HepG2 (cell line): ENCODE measurements around the gene ZNF442. TPM values are rescaled to one million over a fixed set of nuclear protein-coding genes. Genes with fewer than 3 reads are reported as not detected.
A peak's percentile ranks its signal among the peaks of the same experiment; 100 is the strongest.

Experiments used
- ATF4 ChIP-seq, 2 experiments: fragments of 450-650 bp in 1 of 2; sonication (generic) in 1 of 2; formaldehyde crosslinking; IDR thresholded peaks; 2 replicates each; pipeline versions ENCODE4 v1.5.0 to v1.8.0; 2020 to 2022; ENCODE audit warnings: mild to moderate bottlenecking in 1 of 2, missing genetic modification reagents in 1 of 2
- BHLHE40 ChIP-seq: IDR thresholded peaks from 2 replicates; pipeline ENCODE4 v1.6.1; 2011; ENCODE audit warnings: low read length, improper control_type of control experiment
- ELF4 ChIP-seq: sonication (generic); formaldehyde crosslinking; IDR thresholded peaks from 2 replicates; pipeline ENCODE4 v1.5.0; 2020; ENCODE audit warnings: missing genetic modification reagents, mild to moderate bottlenecking, moderate library complexity, borderline replicate concordance
- ERF ChIP-seq: IDR thresholded peaks from 2 replicates; pipeline ENCODE4 v1.6.1; 2018; ENCODE audit warnings: missing biosample characterization, missing genetic modification reagents
- HHEX ChIP-seq: IDR thresholded peaks from 2 replicates; pipeline ENCODE4 v1.6.1; 2016; ENCODE audit warnings: control low read depth
- JUND ChIP-seq: sonication (generic); formaldehyde crosslinking; IDR thresholded peaks from 2 replicates; pipeline ENCODE4 v1.8.0; 2022; ENCODE audit warnings: mild to moderate bottlenecking, missing genetic modification reagents
- MIER2 ChIP-seq: IDR thresholded peaks from 2 replicates; pipeline ENCODE4 v1.6.1; 2016; ENCODE audit warnings: missing biosample characterization, missing genetic modification reagents
- RELA ChIP-seq: sonication (generic); formaldehyde crosslinking; IDR thresholded peaks from 2 replicates; pipeline ENCODE4 v1.4.0; 2020; ENCODE audit warnings: missing genetic modification reagents
- SNAPC5 ChIP-seq: sonication (generic); formaldehyde crosslinking; IDR thresholded peaks from 2 replicates; pipeline ENCODE4 v1.8.1; 2023; ENCODE audit warnings: mild to moderate bottlenecking, missing genetic modification reagents, borderline replicate concordance
- SPEN ChIP-seq: sonication (generic); formaldehyde crosslinking; IDR thresholded peaks from 2 replicates; pipeline ENCODE4 v1.5.1; 2020; ENCODE audit warnings: low read depth, mild to moderate bottlenecking, missing genetic modification reagents
- TAF1 ChIP-seq: sonication (generic); formaldehyde crosslinking; IDR thresholded peaks from 2 replicates; pipeline ENCODE4 v1.4.0; 2020; ENCODE audit warnings: missing genetic modification reagents
- ZFP36L2 ChIP-seq: sonication (generic); formaldehyde crosslinking; IDR thresholded peaks from 2 replicates; pipeline ENCODE4 v1.4.0; 2020; ENCODE audit warnings: missing genetic modification reagents
- ZNF280D ChIP-seq: sonication (generic); formaldehyde crosslinking; IDR thresholded peaks from 2 replicates; pipeline ENCODE4 v1.5.1; 2020; ENCODE audit warnings: mild to moderate bottlenecking, missing genetic modification reagents
- polyA plus RNA-seq, 8 experiments: library from polyadenylated mRNA; depleted of rRNA in 3 of 8; stranded (reverse) in 7 of 8; unstranded in 1 of 8; fragments of >200 nt; fragmentation: Illumina TruSeq in 4 of 8; extraction: Trizol in 4 of 8; gene quantifications; 2 replicates each; pipeline versions ENCODE4 v1.2.1 to v1.2.3, GENCODE V29; 2011 to 2016; ENCODE audit warnings: low read depth in 4 of 8, missing spikeins in 1 of 8, mixed read lengths in 1 of 8; ENCODE audit not compliant: insufficient read depth in 1 of 8
- total RNA-seq, 5 experiments: library from RNA; depleted of rRNA; stranded (reverse); fragments of >200 nt; fragmentation: Illumina TruSeq; extraction: Trizol; gene quantifications; 2 replicates each; pipeline ENCODE4 v1.2.3, GENCODE V29; 2016; ENCODE audit warnings: low read depth in 1 of 5
- TF ChIP-seq, protein P1 (sequence below): IDR thresholded peaks from 2 replicates; pipeline ENCODE4 v1.6.1; 2018; ENCODE audit warnings: missing genetic modification reagents, mild to moderate bottlenecking, missing compliant biosample characterization
- TF ChIP-seq, protein P2 (sequence below): sonication (generic); formaldehyde crosslinking; IDR thresholded peaks from 2 replicates; pipeline ENCODE4 v1.9.0; 2022; ENCODE audit warnings: missing genetic modification reagents, mild to moderate bottlenecking, borderline replicate concordance
- TF ChIP-seq, protein P3 (sequence below): sonication (generic); formaldehyde crosslinking; IDR thresholded peaks from 2 replicates; pipeline ENCODE4 v1.5.0; 2020; ENCODE audit warnings: mild to moderate bottlenecking, missing genetic modification reagents, borderline replicate concordance

The ZNF442 gene
- total and polyA plus RNA-seq, 2 of the 13 experiments (the other 11 are each of a cell fraction or from before 2014, with no cell fraction given) = 1.0 to 6.0 TPM

DNA sequence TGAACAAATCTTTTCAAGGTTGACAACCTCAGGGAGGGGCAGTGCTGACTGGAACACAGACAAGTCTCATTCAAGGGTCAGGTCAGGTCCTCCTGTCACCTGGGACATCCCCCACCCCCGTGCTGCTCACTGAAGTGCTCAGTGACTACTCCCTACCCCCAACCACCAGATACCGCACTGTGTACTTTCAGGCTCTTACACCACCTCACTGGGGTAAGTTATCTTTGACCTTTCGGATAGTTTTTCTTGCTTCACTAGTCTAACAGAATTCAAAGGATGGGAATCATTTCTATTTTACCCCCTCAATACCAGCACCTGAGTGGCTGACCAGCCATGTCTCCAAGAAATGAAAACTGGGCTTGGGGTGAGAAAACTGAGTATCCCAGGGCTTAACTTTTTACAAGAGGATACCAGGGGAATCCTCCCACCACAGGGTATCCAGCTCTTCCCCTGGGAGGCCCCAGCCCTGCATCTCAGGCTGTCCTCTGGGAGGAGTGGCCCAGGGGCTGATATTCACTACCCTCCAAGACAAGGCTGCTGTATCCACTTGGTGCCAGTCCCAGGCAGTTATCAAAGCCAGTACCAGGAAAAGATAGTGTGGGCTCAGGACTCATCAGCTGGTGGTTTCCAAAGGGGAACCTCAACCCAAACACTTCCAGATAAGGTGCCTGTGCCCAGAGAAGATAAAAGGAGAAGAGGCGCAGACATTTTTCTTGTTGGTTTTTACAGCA is 34.1 kb downstream of the ZNF442 start (continued):
- TF ChIP-seq, protein P1, sequence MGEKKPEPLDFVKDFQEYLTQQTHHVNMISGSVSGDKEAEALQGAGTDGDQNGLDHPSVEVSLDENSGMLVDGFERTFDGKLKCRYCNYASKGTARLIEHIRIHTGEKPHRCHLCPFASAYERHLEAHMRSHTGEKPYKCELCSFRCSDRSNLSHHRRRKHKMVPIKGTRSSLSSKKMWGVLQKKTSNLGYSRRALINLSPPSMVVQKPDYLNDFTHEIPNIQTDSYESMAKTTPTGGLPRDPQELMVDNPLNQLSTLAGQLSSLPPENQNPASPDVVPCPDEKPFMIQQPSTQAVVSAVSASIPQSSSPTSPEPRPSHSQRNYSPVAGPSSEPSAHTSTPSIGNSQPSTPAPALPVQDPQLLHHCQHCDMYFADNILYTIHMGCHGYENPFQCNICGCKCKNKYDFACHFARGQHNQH (CRISPR knock-in tag) = peak; percentile 56; the same call in 1 of the 2 replicates
- TF ChIP-seq JUND (CRISPR knock-in tag) = no peak
- no peak; the same call in 1 of the 2 replicates for TF ChIP-seq MIER2 (CRISPR knock-in tag)
- TF ChIP-seq RELA = peak; percentile 80; the same call in 1 of the 2 replicates
- TF ChIP-seq SPEN (CRISPR knock-in tag) = peak; percentile 65; the same call in 1 of the 2 replicates
- TF ChIP-seq ERF (CRISPR knock-in tag) = 0 out of 2 replicates have a peak, but pooled peaks have one; percentile 42
- no peak for TF ChIP-seq ZFP36L2
- 0 out of 2 replicates have a peak, but pooled peaks have one; percentile 41 for TF ChIP-seq HHEX (CRISPR knock-in tag)
- TF ChIP-seq SNAPC5 (CRISPR knock-in tag) = no peak
- TF ChIP-seq TAF1 (CRISPR knock-in tag) = no peak
- 0 out of 2 replicates have a peak, but pooled peaks have one; percentile 14 for TF ChIP-seq ZNF280D (CRISPR knock-in tag)
- TF ChIP-seq, protein P2, sequence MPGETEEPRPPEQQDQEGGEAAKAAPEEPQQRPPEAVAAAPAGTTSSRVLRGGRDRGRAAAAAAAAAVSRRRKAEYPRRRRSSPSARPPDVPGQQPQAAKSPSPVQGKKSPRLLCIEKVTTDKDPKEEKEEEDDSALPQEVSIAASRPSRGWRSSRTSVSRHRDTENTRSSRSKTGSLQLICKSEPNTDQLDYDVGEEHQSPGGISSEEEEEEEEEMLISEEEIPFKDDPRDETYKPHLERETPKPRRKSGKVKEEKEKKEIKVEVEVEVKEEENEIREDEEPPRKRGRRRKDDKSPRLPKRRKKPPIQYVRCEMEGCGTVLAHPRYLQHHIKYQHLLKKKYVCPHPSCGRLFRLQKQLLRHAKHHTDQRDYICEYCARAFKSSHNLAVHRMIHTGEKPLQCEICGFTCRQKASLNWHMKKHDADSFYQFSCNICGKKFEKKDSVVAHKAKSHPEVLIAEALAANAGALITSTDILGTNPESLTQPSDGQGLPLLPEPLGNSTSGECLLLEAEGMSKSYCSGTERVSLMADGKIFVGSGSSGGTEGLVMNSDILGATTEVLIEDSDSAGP (CRISPR knock-in tag) = peak; percentile 85
- TF ChIP-seq BHLHE40 = peak; percentile 59; the same call in 1 of the 2 replicates
- TF ChIP-seq, protein P3, sequence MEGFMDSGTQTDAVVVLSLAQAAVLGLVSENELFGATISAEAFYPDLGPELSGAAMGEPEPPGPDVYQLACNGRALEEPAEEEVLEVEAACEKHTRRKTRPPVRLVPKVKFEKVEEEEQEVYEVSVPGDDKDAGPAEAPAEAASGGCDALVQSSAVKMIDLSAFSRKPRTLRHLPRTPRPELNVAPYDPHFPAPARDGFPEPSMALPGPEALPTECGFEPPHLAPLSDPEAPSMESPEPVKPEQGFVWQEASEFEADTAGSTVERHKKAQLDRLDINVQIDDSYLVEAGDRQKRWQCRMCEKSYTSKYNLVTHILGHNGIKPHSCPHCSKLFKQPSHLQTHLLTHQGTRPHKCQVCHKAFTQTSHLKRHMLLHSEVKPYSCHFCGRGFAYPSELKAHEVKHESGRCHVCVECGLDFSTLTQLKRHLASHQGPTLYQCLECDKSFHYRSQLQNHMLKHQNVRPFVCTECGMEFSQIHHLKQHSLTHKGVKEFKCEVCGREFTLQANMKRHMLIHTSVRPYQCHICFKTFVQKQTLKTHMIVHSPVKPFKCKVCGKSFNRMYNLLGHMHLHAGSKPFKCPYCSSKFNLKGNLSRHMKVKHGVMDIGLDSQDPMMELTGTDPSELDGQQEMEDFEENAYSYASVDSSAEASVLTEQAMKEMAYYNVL (CRISPR knock-in tag) = peak; percentile 56; the same call in 1 of the 2 replicates
- no peak for TF ChIP-seq ELF4 (CRISPR knock-in tag)
- TF ChIP-seq ATF4 (CRISPR knock-in tag; IDR thresholded peaks at IDR 0.05) = peak in 1 of 2 experiments; percentile 89; a peak in 2 of 4 replicates
- TF ChIP-seq, all 625 proteins: peak for 171
